Measurements from ENCODE around the gene KRT4. TPM values are rescaled to one million over a fixed set of nuclear protein-coding genes. Genes with fewer than 3 reads are reported as not detected.

The KRT4 gene
- not detected for total RNA-seq
- polyA plus RNA-seq (2013, experiment 1 of 2): not detected
- polyA plus RNA-seq (2013, experiment 2 of 2): not detected
- total RNA-seq: 0 to 0.08 (median 0) reads per million in 172 experiments

- Histone ChIP-seq H3K4me3 (ENCODE audit: low read length) (no peak within 1 kb of the TSS), H3K4me1 (ENCODE audit: insufficient read depth, low read length) (no peaks in the 10 kb centered on the region), H3K36me3 (ENCODE audit: insufficient read depth, low read length) (no peaks in the 10 kb centered on the region), H3K27ac (ENCODE audit: low read depth in 1 of 2, low read length in 2 of 2) (no peak within 1 kb of the TSS), H3K27me3 (ENCODE audit: control insufficient read depth in 1 of 2, insufficient read depth in 2 of 2, low read length in 2 of 2) (peaks cover 0 to 3% of the 10 kb centered on the region in 2 experiments), H3K9me3 (ENCODE audit: control insufficient read depth in 1 of 2, insufficient read depth in 1 of 2, low read length in 2 of 2) (no peaks in the 10 kb centered on the region)
- intact Hi-C loops (cut with DNase I, micrococcal nuclease): no loop called here
- ChIA-PET CTCF (no interaction called here), POLR2A (no interaction called here)
- DNase-seq (no peak), ATAC-seq (ENCODE audit: poor library complexity) (no peak)
- no peak for TF ChIP-seq CTCF (IDR thresholded peaks at IDR 0.05)
- H3K4me3 Mint-ChIP-seq: no peak within 1 kb of the TSS
- H3K27me3 Mint-ChIP-seq: no peaks in the 10 kb centered on the region
- no peaks in the 10 kb centered on the region for H3K9me3 Mint-ChIP-seq
- peaks cover 13% of the 10 kb centered on the region for H3K4me1 Mint-ChIP-seq (ENCODE audit: low read depth)
- H3K27ac Mint-ChIP-seq: no peak within 1 kb of the TSS
- no peaks in the 10 kb centered on the region for H3K36me3 Mint-ChIP-seq (ENCODE audit: low read depth)
These were observed at the start of gene KRT4 for GRCh38 chr12:52813885-52814709. KRT4 (minus strand) TSS chr12:52814116; CDS start chr12:52814058, 58 bp downstream.

- Mint-ChIP-seq H3K4me3 (no peak overlapping the region), H3K27me3 (peaks cover under 1% of the 10 kb centered on the region), H3K4me1 (ENCODE audit: low read depth) (peaks cover 3% of the 10 kb centered on the region), H3K27ac (no peak overlapping the region), H3K36me3 (ENCODE audit: low read depth) (no peaks in the 10 kb centered on the region), H3K9me3 (no peaks in the 10 kb centered on the region)
- CTCF ChIA-PET: no interaction called here
- H3K9me3 ChIP-seq (ENCODE audit: control insufficient read depth in 1 of 2, insufficient read depth in 1 of 2, low read length in 2 of 2): no peaks in the 10 kb centered on the region
- intact Hi-C loops (cut with DNase I, micrococcal nuclease): no loop called here
- H3K36me3 ChIP-seq (ENCODE audit: insufficient read depth, low read length): no peaks in the 10 kb centered on the region
- DNase-seq: no peak
- no peak overlapping the region for H3K27ac ChIP-seq (ENCODE audit: low read depth in 1 of 2, low read length in 2 of 2)
- H3K4me1 ChIP-seq (ENCODE audit: insufficient read depth, low read length): peaks cover 2% of the 10 kb centered on the region
- POLR2A ChIA-PET: no interaction called here
- no peaks in the 10 kb centered on the region for H3K27me3 ChIP-seq (ENCODE audit: control insufficient read depth in 1 of 2, insufficient read depth in 2 of 2, low read length in 2 of 2)
- no peak overlapping the region for H3K4me3 ChIP-seq (ENCODE audit: low read length)
- no peak for ATAC-seq (ENCODE audit: poor library complexity)
- no peak for TF ChIP-seq CTCF (IDR thresholded peaks at IDR 0.05)
These were observed 48.1 kb upstream of the KRT4 start for GRCh38 chr12:52862023-52862422.

GRCh38 chr12:52861511-52861910 lies 47.6 kb upstream of the KRT4 start:
- ChIA-PET CTCF (no interaction called here), POLR2A (no interaction called here)
- no peaks in the 10 kb centered on the region for H3K27me3 ChIP-seq (ENCODE audit: control insufficient read depth in 1 of 2, insufficient read depth in 2 of 2, low read length in 2 of 2)
- H3K36me3 ChIP-seq (ENCODE audit: insufficient read depth, low read length): no peaks in the 10 kb centered on the region
- H3K4me1 ChIP-seq (ENCODE audit: insufficient read depth, low read length): no peaks in the 10 kb centered on the region
- no peak overlapping the region for H3K4me3 ChIP-seq (ENCODE audit: low read length)
- ATAC-seq (ENCODE audit: poor library complexity) (no peak), DNase-seq (no peak)
- H3K27me3 Mint-ChIP-seq: peaks cover 6% of the 10 kb centered on the region
- no peaks in the 10 kb centered on the region for H3K9me3 ChIP-seq (ENCODE audit: control insufficient read depth in 1 of 2, insufficient read depth in 1 of 2, low read length in 2 of 2)
- H3K36me3 Mint-ChIP-seq (ENCODE audit: low read depth): no peaks in the 10 kb centered on the region
- no peaks in the 10 kb centered on the region for H3K4me1 Mint-ChIP-seq (ENCODE audit: low read depth)
- no peak for TF ChIP-seq CTCF (IDR thresholded peaks at IDR 0.05)
- intact Hi-C loops (cut with DNase I, micrococcal nuclease): no loop called here
- no peak overlapping the region for H3K27ac Mint-ChIP-seq
- H3K27ac ChIP-seq (ENCODE audit: low read depth in 1 of 2, low read length in 2 of 2): no peak overlapping the region
- H3K9me3 Mint-ChIP-seq: no peaks in the 10 kb centered on the region
- no peak overlapping the region for H3K4me3 Mint-ChIP-seq
